MCF 10A (cell line): ENCODE data around the gene MOGAT2. TPM values are rescaled to one million over a fixed set of nuclear protein-coding genes. Genes with fewer than 3 reads are reported as not detected.

Experiments
- BruUV-seq: library from RNA; stranded (reverse); fragments of 400-500 nt; replicated peaks from 2 replicates; lab custom pipeline; 2021; lab: Mats Ljungman, UMichigan
- CTCF ChIA-PET: fragments of 300-600 bp; sonication (Branson Sonifier 250); formaldehyde crosslinking; extraction: SDS; loops from one replicate; lab custom pipeline; 2021; ENCODE audit warnings: antibody characterized with exemption, inconsistent platforms; lab: Yijun Ruan, JAX
- POLR2A ChIA-PET: fragments of 300-600, 350-650 bp; sonication (Branson Sonifier 250); formaldehyde crosslinking; extraction: SDS; loops from one replicate; lab custom pipeline; 2020; ENCODE audit warnings: antibody characterized with exemption, inconsistent platforms; lab: Yijun Ruan, JAX
- DNase-seq: peaks from one replicate; pipeline ENCODE4 v3.0.0-alpha.2; 2018; ENCODE audit not compliant: unreplicated experiment
- H3K27ac Mint-ChIP-seq: one replicate; pipeline ENCODE4 v1.8.0; 2022; ENCODE audit warnings: mild to moderate bottlenecking, low read depth, mixed read lengths; ENCODE audit not compliant: unreplicated experiment
- H3K27me3 Mint-ChIP-seq: one replicate; pipeline ENCODE4 v1.8.0; 2022; ENCODE audit warnings: mixed read lengths; ENCODE audit not compliant: insufficient read depth, unreplicated experiment
- H3K36me3 Mint-ChIP-seq: one replicate; pipeline ENCODE4 v1.8.0; 2022; ENCODE audit warnings: mild to moderate bottlenecking, moderate library complexity, mixed read lengths; ENCODE audit not compliant: insufficient read depth, unreplicated experiment
- H3K4me1 Mint-ChIP-seq: one replicate; pipeline ENCODE4 v1.8.0; 2022; ENCODE audit warnings: mixed read lengths; ENCODE audit not compliant: insufficient read depth, unreplicated experiment
- H3K4me3 Mint-ChIP-seq: one replicate; pipeline ENCODE4 v1.8.0; 2022; ENCODE audit warnings: mild to moderate bottlenecking, moderate library complexity, mixed read lengths; ENCODE audit not compliant: unreplicated experiment
- H3K9me3 Mint-ChIP-seq: one replicate; pipeline ENCODE4 v1.8.0; 2022; ENCODE audit warnings: mixed read lengths; ENCODE audit not compliant: unreplicated experiment
- intact Hi-C: fragments of 100-400 bp; cut with micrococcal nuclease; formaldehyde crosslinking; loops from 2 replicates; pipeline ENCODE4 v1.14.1; 2022
- total RNA-seq: library from RNA; stranded (reverse); gene quantifications from 2 replicates; pipeline ENCODE4 v1.2.3, GENCODE V29; 2022
- TF ChIP-seq, protein P1 (sequence below): fragments of 200-600 bp; IDR thresholded peaks from one replicate; pipeline ENCODE4 v1.8.0; 2022; ENCODE audit warnings: antibody characterized with exemption, mild to moderate bottlenecking; ENCODE audit not compliant: unreplicated experiment

MOGAT2 gene
- total RNA-seq, 1 experiment from 2014 or later: not detected

DNA sequence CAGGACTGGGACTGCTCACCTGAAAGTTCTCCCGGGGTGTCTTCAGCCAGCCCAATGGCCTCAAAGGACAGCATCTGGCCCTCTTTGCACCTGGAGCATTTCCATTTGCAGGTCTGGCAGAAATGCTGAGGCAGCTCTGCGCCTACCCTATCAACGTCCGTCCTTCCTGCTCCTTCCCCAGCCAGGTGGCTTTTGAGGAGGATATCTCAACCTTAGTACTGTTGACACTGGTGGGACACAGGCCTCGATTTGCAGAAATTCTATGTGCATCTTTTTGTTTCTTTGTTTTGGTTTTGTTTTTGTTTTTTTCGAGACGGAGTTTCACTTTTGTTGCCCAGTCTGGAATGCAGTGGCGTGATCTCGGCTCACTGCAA, 5.0 kb downstream of the MOGAT2 start:
- BruUV-seq: no TSS peak
- DNase-seq: no peak
- Mint-ChIP-seq H3K4me3 (no peak overlapping the region), H3K36me3 (no peaks in the 10 kb centered on the region), H3K9me3 (no peaks in the 10 kb centered on the region), H3K27ac (no peak overlapping the region), H3K4me1 (no peaks in the 10 kb centered on the region), H3K27me3 (no peaks in the 10 kb centered on the region)
- intact Hi-C loops: loop anchor here (1.0 kb wide), 3 partner anchors 46 to 145 kb away; partner anchors contain the start of gene DGAT2
- TF ChIP-seq, protein P1, sequence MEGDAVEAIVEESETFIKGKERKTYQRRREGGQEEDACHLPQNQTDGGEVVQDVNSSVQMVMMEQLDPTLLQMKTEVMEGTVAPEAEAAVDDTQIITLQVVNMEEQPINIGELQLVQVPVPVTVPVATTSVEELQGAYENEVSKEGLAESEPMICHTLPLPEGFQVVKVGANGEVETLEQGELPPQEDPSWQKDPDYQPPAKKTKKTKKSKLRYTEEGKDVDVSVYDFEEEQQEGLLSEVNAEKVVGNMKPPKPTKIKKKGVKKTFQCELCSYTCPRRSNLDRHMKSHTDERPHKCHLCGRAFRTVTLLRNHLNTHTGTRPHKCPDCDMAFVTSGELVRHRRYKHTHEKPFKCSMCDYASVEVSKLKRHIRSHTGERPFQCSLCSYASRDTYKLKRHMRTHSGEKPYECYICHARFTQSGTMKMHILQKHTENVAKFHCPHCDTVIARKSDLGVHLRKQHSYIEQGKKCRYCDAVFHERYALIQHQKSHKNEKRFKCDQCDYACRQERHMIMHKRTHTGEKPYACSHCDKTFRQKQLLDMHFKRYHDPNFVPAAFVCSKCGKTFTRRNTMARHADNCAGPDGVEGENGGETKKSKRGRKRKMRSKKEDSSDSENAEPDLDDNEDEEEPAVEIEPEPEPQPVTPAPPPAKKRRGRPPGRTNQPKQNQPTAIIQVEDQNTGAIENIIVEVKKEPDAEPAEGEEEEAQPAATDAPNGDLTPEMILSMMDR: no peak
- CTCF ChIA-PET: interaction anchor here (0.6 to 2.1 kb wide), 11 partner anchors 9 to 1340 kb away, joined by 3 to 9 read pairs (median 3); no protein-coding TSS in a partner anchor
- POLR2A ChIA-PET: interaction anchor here (1.2 kb wide), 1 partner anchor 13 kb away, joined by 3 read pairs; no protein-coding TSS in a partner anchor

- TF ChIP-seq, protein P1: no peak
- POLR2A ChIA-PET: no interaction called here
These were observed 8.1 kb downstream of the MOGAT2 start for GRCh38 chr11:75725547-75726320.

DNA sequence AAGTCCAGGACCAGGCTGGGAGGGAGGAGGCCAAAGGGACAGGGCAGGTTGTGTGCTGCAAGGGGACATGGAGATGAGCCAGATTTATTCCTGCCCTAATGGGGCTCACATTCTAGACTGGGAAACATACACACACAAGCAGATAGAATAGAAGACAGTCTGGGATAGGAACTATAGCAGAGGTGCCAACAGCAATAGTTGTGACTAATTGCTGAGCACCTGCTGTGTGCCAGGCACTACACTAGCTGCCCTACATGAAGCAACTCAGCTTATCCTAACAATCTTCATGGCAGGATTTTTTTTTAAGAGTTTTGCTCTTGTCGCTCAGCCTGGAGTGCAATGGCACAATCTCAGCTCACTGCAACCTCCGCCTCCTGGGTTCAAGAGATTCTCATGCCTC, 11.4 kb downstream of the MOGAT2 start:
- BruUV-seq: no TSS peak
- Mint-ChIP-seq H3K9me3 (no peaks in the 10 kb centered on the region), H3K4me3 (no peak overlapping the region), H3K27me3 (no peaks in the 10 kb centered on the region), H3K4me1 (no peaks in the 10 kb centered on the region), H3K36me3 (no peaks in the 10 kb centered on the region), H3K27ac (no peak overlapping the region)
- no peak for DNase-seq
- ChIA-PET CTCF (no interaction called here), POLR2A (no interaction called here)
- intact Hi-C loops: no loop called here
- TF ChIP-seq, protein P1: no peak

More at GRCh38 chr11:75725547-75726320, 8.1 kb downstream of the MOGAT2 start:
- H3K4me3 Mint-ChIP-seq: no peak overlapping the region
- intact Hi-C loops: no loop called here
- DNase-seq: no peak
- H3K4me1 Mint-ChIP-seq: no peaks in the 10 kb centered on the region
- no peak overlapping the region for H3K27ac Mint-ChIP-seq
- no peaks in the 10 kb centered on the region for H3K9me3 Mint-ChIP-seq
- CTCF ChIA-PET: interaction anchor here (0.7 to 1.0 kb wide), 3 partner anchors 20 to 147 kb away, joined by 3 read pairs; no protein-coding TSS in a partner anchor
- no peaks in the 10 kb centered on the region for H3K36me3 Mint-ChIP-seq
- H3K27me3 Mint-ChIP-seq: no peaks in the 10 kb centered on the region
- BruUV-seq: no TSS peak

DNA sequence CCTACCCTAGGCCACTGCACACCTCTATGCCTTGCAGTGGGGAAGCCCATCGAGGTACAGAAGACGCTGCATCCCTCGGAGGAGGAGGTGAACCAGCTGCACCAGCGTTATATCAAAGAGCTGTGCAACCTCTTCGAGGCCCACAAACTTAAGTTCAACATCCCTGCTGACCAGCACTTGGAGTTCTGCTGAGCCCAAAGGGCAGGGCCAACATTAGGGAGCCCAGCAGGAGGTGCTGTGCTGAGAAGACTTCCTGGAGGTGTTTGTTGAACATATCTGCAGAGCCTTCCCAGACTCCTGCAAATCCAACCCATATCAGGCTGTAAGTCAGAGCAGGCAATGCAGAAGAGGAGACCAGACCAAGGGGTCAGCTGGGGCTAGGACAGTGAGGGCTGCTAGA, 13.5 kb downstream of the MOGAT2 start:
- Mint-ChIP-seq H3K27me3 (no peaks in the 10 kb centered on the region), H3K9me3 (no peaks in the 10 kb centered on the region), H3K4me1 (no peaks in the 10 kb centered on the region), H3K4me3 (no peak overlapping the region), H3K27ac (no peak overlapping the region), H3K36me3 (no peaks in the 10 kb centered on the region)
- DNase-seq: no peak
- TF ChIP-seq, protein P1: no peak
- intact Hi-C loops: no loop called here
- no TSS peak for BruUV-seq
- CTCF ChIA-PET: interaction anchor here (1.5 to 1.6 kb wide), 2 partner anchors 9 to 73 kb away, joined by 5 to 9 read pairs; no protein-coding TSS in a partner anchor
- POLR2A ChIA-PET: no interaction called here
